Prostate gland (tissue), 2 donors: ENCODE results near the gene KCNJ6.

Experiments
- CTCF ChIP-seq, 4 experiments: fragments of 200-600 bp in 2 of 4; fragments of 450-650 bp in 2 of 4; sonication (generic) in 2 of 4; IDR thresholded peaks; 1 replicate in 3 of 4; 2 replicates in 1 of 4; pipeline ENCODE4 v1.5.1; 2016 to 2019; ENCODE audit warnings: antibody characterized with exemption in 4 of 4, mild to moderate bottlenecking in 2 of 4, moderate library complexity in 2 of 4
- POLR2A ChIP-seq: fragments of 450-650 bp; IDR thresholded peaks from one replicate; pipeline ENCODE4 v1.6.1; 2016; ENCODE audit warnings: antibody characterized with exemption, mild to moderate bottlenecking
- POLR2AphosphoS5 ChIP-seq: sonication (generic); formaldehyde crosslinking; IDR thresholded peaks from one replicate; pipeline ENCODE4 v1.6.1; 2017; ENCODE audit warnings: antibody characterized with exemption

GRCh38 chr21:37684547-37684946 lies 231.7 kb downstream of the KCNJ6 start:
- TF ChIP-seq CTCF (IDR thresholded peaks at IDR 0.05), result no peak
- TF ChIP-seq POLR2AphosphoS5, result no peak
- no peak for TF ChIP-seq POLR2A
